Panc1 (cell line): Measurements from ENCODE around the gene TCF15. TPM values are rescaled to one million over a fixed set of nuclear protein-coding genes. Genes with fewer than 3 reads are reported as not detected.

Experiments used
- ATAC-seq: fragments of 200-7000 bp; cut with Tn5 transposase; 2 replicates; pipeline ENCODE4 v1.9.1; 2020; ENCODE audit warnings: mild to moderate bottlenecking, moderate library complexity
- BruUV-seq: library from RNA; stranded (reverse); fragments of 400-500 nt; replicated peaks from 2 replicates; lab custom pipeline; 2021; lab: Mats Ljungman, UMichigan
- CTCF ChIA-PET: fragments of 300-600 bp; sonication (Branson Sonifier 250); formaldehyde crosslinking; loops from one replicate; lab custom pipeline; 2022; ENCODE audit warnings: antibody characterized with exemption; lab: Charles Lee
- POLR2A ChIA-PET: fragments of 300-600 bp; sonication (Branson Sonifier 250); formaldehyde crosslinking; loops from one replicate; lab custom pipeline; 2022; ENCODE audit warnings: antibody characterized with exemption; lab: Charles Lee
- DNase-seq: peaks from one replicate; pipeline ENCODE4 v3.0.0-alpha.2; 2010; ENCODE audit warnings: low read depth, low spot score
- H3K27ac ChIP-seq: 2 replicates; pipeline ENCODE4 v1.5.1; 2011; ENCODE audit warnings: mild to moderate bottlenecking, low read length, inconsistent platforms
- H3K27me3 ChIP-seq: fragments of 200-500 bp; sonication (Bioruptor generic); 2 replicates; pipeline ENCODE4 v1.6.0; 2014; ENCODE audit warnings: low read length, inconsistent platforms; ENCODE audit not compliant: control insufficient read depth, insufficient read depth
- H3K36me3 ChIP-seq: fragments of 200-500 bp; sonication (Bioruptor generic); 2 replicates; pipeline ENCODE4 v1.5.1; 2014; ENCODE audit warnings: inconsistent platforms, mild to moderate bottlenecking, low read length, moderate library complexity; ENCODE audit not compliant: control insufficient read depth, insufficient read depth
- H3K4me1 ChIP-seq: 2 replicates; pipeline ENCODE4 v1.5.1; 2011; ENCODE audit warnings: inconsistent platforms, mild to moderate bottlenecking, low read length, moderate library complexity; ENCODE audit not compliant: control insufficient read depth, insufficient read depth
- H3K4me3 ChIP-seq, 2 experiments: 2 replicates each; pipeline ENCODE4 v1.5.1; 2011 to 2012; ENCODE audit warnings: low read depth in 2 of 2, low read length in 2 of 2, mild to moderate bottlenecking in 2 of 2, inconsistent platforms in 1 of 2, moderate library complexity in 1 of 2
- H3K9me3 ChIP-seq: fragments of 200-500 bp; sonication (Bioruptor generic); 2 replicates; pipeline ENCODE4 v1.5.1; 2014; ENCODE audit warnings: low read depth, mild to moderate bottlenecking, inconsistent platforms, low read length, moderate library complexity; ENCODE audit not compliant: control insufficient read depth, insufficient read depth
- POLR2AphosphoS5 ChIP-seq: IDR thresholded peaks from 2 replicates; pipeline ENCODE4 v1.6.1; 2012; ENCODE audit warnings: mild to moderate bottlenecking, low read depth, low read length, moderate library complexity
- SIN3A ChIP-seq: IDR thresholded peaks from 2 replicates; pipeline ENCODE4 v1.6.1; 2012; ENCODE audit warnings: low read depth, mild to moderate bottlenecking, low read length, moderate library complexity, borderline replicate concordance; ENCODE audit not compliant: insufficient read depth
- TCF7L2 ChIP-seq: IDR thresholded peaks from 2 replicates; pipeline ENCODE4 v1.6.1; 2011; ENCODE audit warnings: mild to moderate bottlenecking, low read depth, low read length, inconsistent platforms
- in situ Hi-C: cut with HindIII; loops from 2 replicates; pipeline ENCODE4 v1.10.0; 2016; ENCODE audit warnings: low sequenced_read_pairs, low pct_unique_long_range_greater_than_20kb
- intact Hi-C: fragments of 100-400 bp; cut with micrococcal nuclease; formaldehyde crosslinking; loops from one replicate; pipeline ENCODE4 v1.10.0; 2022; ENCODE audit not compliant: unreplicated experiment
- total RNA-seq: library from RNA; stranded (reverse); gene quantifications from one replicate; pipeline ENCODE4 v1.2.1, GENCODE V29; 2021; ENCODE audit not compliant: unreplicated experiment
- TF ChIP-seq, protein P1 (sequence below): fragments of 450-650 bp; IDR thresholded peaks from 2 replicates; pipeline ENCODE4 v1.5.1; 2017; ENCODE audit warnings: mild to moderate bottlenecking
- TF ChIP-seq, protein P2 (sequence below), 2 experiments: IDR thresholded peaks; 2 replicates each; pipeline ENCODE4 v1.6.1; 2011 to 2012; ENCODE audit warnings: low read depth in 2 of 2, control low read depth in 1 of 2, low read length in 1 of 2, mild to moderate bottlenecking in 1 of 2, moderate library complexity in 1 of 2; ENCODE audit not compliant: insufficient read depth in 1 of 2

The TCF15 gene
- total RNA-seq, 1 experiment from 2014 or later: not detected

DNA sequence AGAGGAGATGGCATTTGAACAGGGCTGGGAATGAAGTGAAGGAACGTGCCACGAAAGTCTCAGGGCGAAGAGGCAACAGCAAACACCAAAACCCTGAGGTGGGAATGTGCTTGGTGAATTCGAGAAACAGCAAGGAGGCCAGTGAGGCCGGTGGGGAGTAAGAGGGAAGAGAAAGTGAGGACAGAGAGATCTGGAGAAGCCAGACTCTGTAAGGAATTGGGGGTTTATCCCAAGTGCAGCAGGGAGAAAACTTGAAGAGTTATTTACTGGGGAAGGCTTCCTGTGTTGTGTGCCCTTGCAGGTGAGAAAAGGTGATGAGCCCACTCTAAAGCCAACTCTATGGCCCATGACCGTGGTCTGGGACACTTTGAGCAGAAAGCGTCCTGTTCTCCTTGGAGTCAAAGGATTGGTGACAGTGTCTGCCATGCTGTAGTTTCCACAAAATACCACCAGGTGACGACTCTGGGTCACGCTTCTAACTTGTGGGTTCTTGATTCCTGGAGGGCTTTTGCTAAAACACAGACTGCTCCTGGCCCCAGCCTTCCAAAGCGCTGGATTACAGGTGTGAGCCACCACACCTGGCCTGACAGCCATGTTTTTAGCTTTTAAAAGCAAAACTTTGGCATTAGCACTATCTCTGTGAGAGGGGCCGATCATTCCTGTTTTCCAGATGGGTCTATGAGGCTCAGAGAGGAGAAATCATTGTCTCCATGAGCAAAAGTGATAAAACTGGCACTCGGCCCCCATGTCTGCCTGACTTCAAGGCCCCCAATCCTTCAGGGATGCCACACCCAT is 48.5 kb downstream of the TCF15 start:
- Histone ChIP-seq H3K27ac (no peak overlapping the region), H3K4me3 (no peak overlapping the region), H3K27me3 (no peaks in the 10 kb centered on the region), H3K9me3 (no peaks in the 10 kb centered on the region), H3K4me1 (no peaks in the 10 kb centered on the region), H3K36me3 (no peaks in the 10 kb centered on the region)
- ChIA-PET POLR2A (no interaction called here), CTCF (interaction anchor here (0.7 to 2.7 kb wide), 5 partner anchors 10 to 207 kb away, joined by 3 to 20 read pairs (median 3); partner anchors contain the start of gene SLC52A3)
- DNase-seq (peak; percentile 80), ATAC-seq (peak; percentile 94)
- no TSS peak for BruUV-seq
- intact Hi-C loops (loop anchor here (1.0 to 2.0 kb wide), 2 partner anchors 83 to 167 kb away; no protein-coding TSS in a partner anchor), in situ Hi-C loops (no loop called here)
- TF ChIP-seq SIN3A: no peak
- TF ChIP-seq, protein P1, sequence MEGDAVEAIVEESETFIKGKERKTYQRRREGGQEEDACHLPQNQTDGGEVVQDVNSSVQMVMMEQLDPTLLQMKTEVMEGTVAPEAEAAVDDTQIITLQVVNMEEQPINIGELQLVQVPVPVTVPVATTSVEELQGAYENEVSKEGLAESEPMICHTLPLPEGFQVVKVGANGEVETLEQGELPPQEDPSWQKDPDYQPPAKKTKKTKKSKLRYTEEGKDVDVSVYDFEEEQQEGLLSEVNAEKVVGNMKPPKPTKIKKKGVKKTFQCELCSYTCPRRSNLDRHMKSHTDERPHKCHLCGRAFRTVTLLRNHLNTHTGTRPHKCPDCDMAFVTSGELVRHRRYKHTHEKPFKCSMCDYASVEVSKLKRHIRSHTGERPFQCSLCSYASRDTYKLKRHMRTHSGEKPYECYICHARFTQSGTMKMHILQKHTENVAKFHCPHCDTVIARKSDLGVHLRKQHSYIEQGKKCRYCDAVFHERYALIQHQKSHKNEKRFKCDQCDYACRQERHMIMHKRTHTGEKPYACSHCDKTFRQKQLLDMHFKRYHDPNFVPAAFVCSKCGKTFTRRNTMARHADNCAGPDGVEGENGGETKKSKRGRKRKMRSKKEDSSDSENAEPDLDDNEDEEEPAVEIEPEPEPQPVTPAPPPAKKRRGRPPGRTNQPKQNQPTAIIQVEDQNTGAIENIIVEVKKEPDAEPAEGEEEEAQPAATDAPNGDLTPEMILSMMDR: peak; percentile 99

DNA sequence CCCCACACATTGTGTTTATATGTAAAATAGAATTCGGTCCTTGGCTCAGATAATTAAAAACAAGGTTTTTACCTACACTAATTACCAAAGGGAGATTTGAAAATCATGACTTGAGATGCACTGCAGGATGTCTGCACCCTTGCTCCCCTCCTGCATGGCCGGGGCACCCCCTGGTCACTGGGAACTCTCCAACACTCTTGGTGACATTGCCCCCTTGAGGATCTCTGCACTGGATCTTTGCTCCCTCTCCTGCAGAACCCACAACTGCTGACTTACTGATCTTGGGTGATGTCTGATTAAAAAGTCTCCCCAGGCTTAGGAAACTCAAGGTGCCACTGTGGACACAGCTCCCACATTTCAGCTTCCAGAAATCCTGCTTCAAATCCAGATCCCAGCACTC is 49.4 kb downstream of the TCF15 start:
- no TSS peak for BruUV-seq
- no peaks in the 10 kb centered on the region for H3K4me1 ChIP-seq
- no peaks in the 10 kb centered on the region for H3K36me3 ChIP-seq
- CTCF ChIA-PET: interaction anchor here (0.6 to 2.7 kb wide), 5 partner anchors 85 to 208 kb away, joined by 3 to 20 read pairs (median 5); partner anchors contain the start of gene SLC52A3
- H3K9me3 ChIP-seq: no peaks in the 10 kb centered on the region
- no peak for ATAC-seq
- TF ChIP-seq, protein P2, sequence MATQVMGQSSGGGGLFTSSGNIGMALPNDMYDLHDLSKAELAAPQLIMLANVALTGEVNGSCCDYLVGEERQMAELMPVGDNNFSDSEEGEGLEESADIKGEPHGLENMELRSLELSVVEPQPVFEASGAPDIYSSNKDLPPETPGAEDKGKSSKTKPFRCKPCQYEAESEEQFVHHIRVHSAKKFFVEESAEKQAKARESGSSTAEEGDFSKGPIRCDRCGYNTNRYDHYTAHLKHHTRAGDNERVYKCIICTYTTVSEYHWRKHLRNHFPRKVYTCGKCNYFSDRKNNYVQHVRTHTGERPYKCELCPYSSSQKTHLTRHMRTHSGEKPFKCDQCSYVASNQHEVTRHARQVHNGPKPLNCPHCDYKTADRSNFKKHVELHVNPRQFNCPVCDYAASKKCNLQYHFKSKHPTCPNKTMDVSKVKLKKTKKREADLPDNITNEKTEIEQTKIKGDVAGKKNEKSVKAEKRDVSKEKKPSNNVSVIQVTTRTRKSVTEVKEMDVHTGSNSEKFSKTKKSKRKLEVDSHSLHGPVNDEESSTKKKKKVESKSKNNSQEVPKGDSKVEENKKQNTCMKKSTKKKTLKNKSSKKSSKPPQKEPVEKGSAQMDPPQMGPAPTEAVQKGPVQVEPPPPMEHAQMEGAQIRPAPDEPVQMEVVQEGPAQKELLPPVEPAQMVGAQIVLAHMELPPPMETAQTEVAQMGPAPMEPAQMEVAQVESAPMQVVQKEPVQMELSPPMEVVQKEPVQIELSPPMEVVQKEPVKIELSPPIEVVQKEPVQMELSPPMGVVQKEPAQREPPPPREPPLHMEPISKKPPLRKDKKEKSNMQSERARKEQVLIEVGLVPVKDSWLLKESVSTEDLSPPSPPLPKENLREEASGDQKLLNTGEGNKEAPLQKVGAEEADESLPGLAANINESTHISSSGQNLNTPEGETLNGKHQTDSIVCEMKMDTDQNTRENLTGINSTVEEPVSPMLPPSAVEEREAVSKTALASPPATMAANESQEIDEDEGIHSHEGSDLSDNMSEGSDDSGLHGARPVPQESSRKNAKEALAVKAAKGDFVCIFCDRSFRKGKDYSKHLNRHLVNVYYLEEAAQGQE (IDR thresholded peaks at IDR 0.05; ENCODE audit: insufficient read depth in 1 of 2, low read depth in 2 of 2, low read length in 1 of 2): no peak
- TF ChIP-seq, protein P1: no peak; the same call in 1 of the 2 replicates
- TF ChIP-seq SIN3A: no peak
- no peak for TF ChIP-seq POLR2AphosphoS5
- TF ChIP-seq TCF7L2: no peak
- no peak for DNase-seq
- in situ Hi-C loops: no loop called here
- no peaks in the 10 kb centered on the region for H3K27me3 ChIP-seq
- no peak overlapping the region for H3K27ac ChIP-seq
- H3K4me3 ChIP-seq: no peak overlapping the region
- intact Hi-C loops: loop anchor here (1.0 to 2.0 kb wide), 2 partner anchors 84 to 168 kb away; no protein-coding TSS in a partner anchor
- POLR2A ChIA-PET: no interaction called here
